HCT116 (cell line): ENCODE results near the gene PDLIM4. TPM values are rescaled to one million over a fixed set of nuclear protein-coding genes. Genes with fewer than 3 reads are reported as not detected.

Experiments
- FOSL1 ChIP-seq: IDR thresholded peaks from 2 replicates; pipeline ENCODE4 v1.6.1; 2012; ENCODE audit warnings: low read depth
- RAD21 ChIP-seq: IDR thresholded peaks from 2 replicates; pipeline ENCODE4 v1.6.1; 2012; ENCODE audit warnings: low read depth, mild to moderate bottlenecking
- SIN3A ChIP-seq: IDR thresholded peaks from 2 replicates; pipeline ENCODE4 v1.6.1; 2012; ENCODE audit warnings: low read depth
- ZFX ChIP-seq: fragments of 450-650 bp; IDR thresholded peaks from 2 replicates; pipeline ENCODE4 v1.6.1; 2017
- ZNF274 ChIP-seq: fragments of 200-500 bp; sonication (Bioruptor generic); IDR thresholded peaks from 2 replicates; pipeline ENCODE4 v1.6.1; 2014; ENCODE audit warnings: mild to moderate bottlenecking, low read depth, low read length, inconsistent platforms
- total RNA-seq: library from RNA; stranded (reverse); gene quantifications from one replicate; pipeline ENCODE4 v1.2.1, GENCODE V29; 2021; ENCODE audit not compliant: unreplicated experiment
- TF ChIP-seq, protein P1 (sequence below), 3 experiments: fragments of 200-600 bp in 1 of 3; sonication (generic) in 1 of 3; IDR thresholded peaks in 2 of 3; conservative IDR thresholded peaks in 1 of 3; 2 replicates each; pipeline ENCODE4 v1.5.1; 2012 to 2017; ENCODE audit warnings: low read depth in 2 of 3, low read length in 2 of 3, antibody characterized with exemption in 1 of 3, borderline replicate concordance in 1 of 3, control low read depth in 1 of 3, mild to moderate bottlenecking in 1 of 3, mixed read lengths in 1 of 3, mixed run types in 1 of 3, moderate library complexity in 1 of 3; ENCODE audit not compliant: insufficient read depth in 1 of 3
- TF ChIP-seq, protein P2 (sequence below): IDR thresholded peaks from 2 replicates; pipeline ENCODE4 v1.6.1; 2012; ENCODE audit warnings: low read depth

The PDLIM4 gene
- total RNA-seq, 1 experiment from 2014 or later, result not detected

DNA sequence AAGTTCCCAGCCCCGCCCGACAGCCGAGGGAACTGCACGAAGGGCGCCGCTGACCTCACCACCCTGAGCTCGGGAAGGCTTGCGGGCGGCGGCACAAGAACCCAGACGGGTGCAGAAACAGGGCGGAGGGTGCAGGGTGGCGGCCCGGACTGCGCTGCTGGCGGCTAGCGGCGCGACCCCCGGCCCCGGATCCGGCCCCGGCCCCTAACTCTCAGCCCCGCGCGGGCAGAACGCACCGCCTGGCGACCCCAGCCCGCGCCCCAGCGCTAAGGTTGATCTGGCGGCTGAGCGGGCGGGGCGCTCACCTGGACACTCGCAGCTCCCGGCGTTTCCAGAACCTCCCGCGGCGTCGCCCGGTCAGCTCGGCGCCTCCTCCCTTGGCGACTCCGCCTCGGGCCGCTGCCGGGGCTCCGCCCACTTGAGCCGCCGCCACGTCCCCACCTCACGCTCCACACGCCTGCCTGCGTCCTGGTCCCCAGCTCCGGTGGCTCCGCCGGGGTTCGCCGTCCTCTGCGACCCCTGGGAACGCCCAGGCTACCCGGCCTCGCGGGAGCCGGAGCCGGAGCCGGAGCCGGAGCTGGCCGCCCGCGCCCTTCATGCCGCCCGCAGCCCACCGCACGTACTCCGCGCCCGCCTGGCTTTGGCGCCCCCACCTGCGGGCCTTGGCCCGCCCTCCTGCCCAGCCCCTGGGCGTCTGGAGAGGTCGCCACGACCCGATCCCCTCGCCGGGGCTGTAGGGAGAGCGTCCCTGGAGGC lies 29.8 kb upstream of the PDLIM4 start, which contains the start of gene P4HA2 (continued):
- TF ChIP-seq, protein P1, sequence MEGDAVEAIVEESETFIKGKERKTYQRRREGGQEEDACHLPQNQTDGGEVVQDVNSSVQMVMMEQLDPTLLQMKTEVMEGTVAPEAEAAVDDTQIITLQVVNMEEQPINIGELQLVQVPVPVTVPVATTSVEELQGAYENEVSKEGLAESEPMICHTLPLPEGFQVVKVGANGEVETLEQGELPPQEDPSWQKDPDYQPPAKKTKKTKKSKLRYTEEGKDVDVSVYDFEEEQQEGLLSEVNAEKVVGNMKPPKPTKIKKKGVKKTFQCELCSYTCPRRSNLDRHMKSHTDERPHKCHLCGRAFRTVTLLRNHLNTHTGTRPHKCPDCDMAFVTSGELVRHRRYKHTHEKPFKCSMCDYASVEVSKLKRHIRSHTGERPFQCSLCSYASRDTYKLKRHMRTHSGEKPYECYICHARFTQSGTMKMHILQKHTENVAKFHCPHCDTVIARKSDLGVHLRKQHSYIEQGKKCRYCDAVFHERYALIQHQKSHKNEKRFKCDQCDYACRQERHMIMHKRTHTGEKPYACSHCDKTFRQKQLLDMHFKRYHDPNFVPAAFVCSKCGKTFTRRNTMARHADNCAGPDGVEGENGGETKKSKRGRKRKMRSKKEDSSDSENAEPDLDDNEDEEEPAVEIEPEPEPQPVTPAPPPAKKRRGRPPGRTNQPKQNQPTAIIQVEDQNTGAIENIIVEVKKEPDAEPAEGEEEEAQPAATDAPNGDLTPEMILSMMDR (IDR thresholded peaks at IDR 0.05 in 2 of 3, conservative IDR thresholded peaks at IDR 0.05 in 1 of 3; ENCODE audit: borderline replicate concordance in 1 of 3, insufficient read depth in 1 of 3, low read depth in 2 of 3, low read length in 2 of 3), result peak in 2 of 3 experiments; percentile 22 to 24; a peak in 2 of 6 replicates
- TF ChIP-seq RAD21 (no peak), SIN3A (no peak), FOSL1 (no peak), ZFX (peak; percentile 61; the same call in 1 of the 2 replicates), ZNF274 (no peak)
- TF ChIP-seq, protein P2, sequence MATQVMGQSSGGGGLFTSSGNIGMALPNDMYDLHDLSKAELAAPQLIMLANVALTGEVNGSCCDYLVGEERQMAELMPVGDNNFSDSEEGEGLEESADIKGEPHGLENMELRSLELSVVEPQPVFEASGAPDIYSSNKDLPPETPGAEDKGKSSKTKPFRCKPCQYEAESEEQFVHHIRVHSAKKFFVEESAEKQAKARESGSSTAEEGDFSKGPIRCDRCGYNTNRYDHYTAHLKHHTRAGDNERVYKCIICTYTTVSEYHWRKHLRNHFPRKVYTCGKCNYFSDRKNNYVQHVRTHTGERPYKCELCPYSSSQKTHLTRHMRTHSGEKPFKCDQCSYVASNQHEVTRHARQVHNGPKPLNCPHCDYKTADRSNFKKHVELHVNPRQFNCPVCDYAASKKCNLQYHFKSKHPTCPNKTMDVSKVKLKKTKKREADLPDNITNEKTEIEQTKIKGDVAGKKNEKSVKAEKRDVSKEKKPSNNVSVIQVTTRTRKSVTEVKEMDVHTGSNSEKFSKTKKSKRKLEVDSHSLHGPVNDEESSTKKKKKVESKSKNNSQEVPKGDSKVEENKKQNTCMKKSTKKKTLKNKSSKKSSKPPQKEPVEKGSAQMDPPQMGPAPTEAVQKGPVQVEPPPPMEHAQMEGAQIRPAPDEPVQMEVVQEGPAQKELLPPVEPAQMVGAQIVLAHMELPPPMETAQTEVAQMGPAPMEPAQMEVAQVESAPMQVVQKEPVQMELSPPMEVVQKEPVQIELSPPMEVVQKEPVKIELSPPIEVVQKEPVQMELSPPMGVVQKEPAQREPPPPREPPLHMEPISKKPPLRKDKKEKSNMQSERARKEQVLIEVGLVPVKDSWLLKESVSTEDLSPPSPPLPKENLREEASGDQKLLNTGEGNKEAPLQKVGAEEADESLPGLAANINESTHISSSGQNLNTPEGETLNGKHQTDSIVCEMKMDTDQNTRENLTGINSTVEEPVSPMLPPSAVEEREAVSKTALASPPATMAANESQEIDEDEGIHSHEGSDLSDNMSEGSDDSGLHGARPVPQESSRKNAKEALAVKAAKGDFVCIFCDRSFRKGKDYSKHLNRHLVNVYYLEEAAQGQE, result no peak
